Right lobe of liver (tissue), 6 donors: ENCODE data around the gene SUPT4H1. TPM values are rescaled to one million over a fixed set of nuclear protein-coding genes. Genes with fewer than 3 reads are reported as not detected.

ENCODE experiments used
- ATAC-seq, 4 donors: fragments of 200-7000 bp; cut with Tn5 transposase; one replicate each; pipeline ENCODE4 v1.9.1; 2020; ENCODE audit warnings: mild to moderate bottlenecking in 4 of 4, moderate library complexity in 4 of 4
- DNase-seq, 3 donors: peaks; one replicate each; pipeline ENCODE4 v3.0.0-alpha.2; 2020
- H3K27ac ChIP-seq, 3 donors: fragments of 200-600 bp; one replicate each; pipeline ENCODE4 v1.8.0; 2022
- H3K27me3 ChIP-seq, 2 donors: fragments of 200-600 bp; one replicate each; pipeline ENCODE4 v1.8.0; 2022
- H3K36me3 ChIP-seq, 4 donors: fragments of 200-600 bp; sonication (generic) in 1 of 4; one replicate each; pipeline versions ENCODE4 v1.5.1 to v1.8.0; 2017 to 2022; ENCODE audit warnings: control low read depth in 1 of 4
- H3K4me1 ChIP-seq, 4 donors: fragments of 200-600 bp; sonication (generic) in 1 of 4; one replicate each; pipeline versions ENCODE4 v1.5.1 to v1.8.0; 2017 to 2022; ENCODE audit warnings: control low read depth in 1 of 4
- H3K4me3 ChIP-seq, 3 donors: fragments of 200-600 bp; one replicate each; pipeline ENCODE4 v1.8.0; 2022
- H3K9me3 ChIP-seq, 4 donors: fragments of 200-600 bp; sonication (generic) in 1 of 4; one replicate each; pipeline versions ENCODE4 v1.5.1 to v1.8.0; 2017 to 2022; ENCODE audit warnings: control low read depth in 1 of 4
- CTCF ChIP-seq, 4 donors: fragments of 200-600 bp in 3 of 4; fragments of 450-650 bp in 1 of 4; IDR thresholded peaks; one replicate each; pipeline versions ENCODE4 v1.5.1 to v1.8.0; 2016 to 2022; ENCODE audit warnings: antibody characterized with exemption in 4 of 4, mild to moderate bottlenecking in 2 of 4
- POLR2A ChIP-seq: fragments of 450-650 bp; IDR thresholded peaks from one replicate; pipeline ENCODE4 v1.6.1; 2017; ENCODE audit warnings: antibody characterized with exemption, mild to moderate bottlenecking
- WGBS: methylation state at CpG from one replicate; pipeline ENCODE4 v1.1.6; 2018; ENCODE audit warnings: low coverage, low lambda C conversion rate; ENCODE audit not compliant: insufficient coverage; ENCODE audit errors: missing lambda C conversion rate; 5-methylcytosine and 5-hydroxymethylcytosine counted together
- intact Hi-C, 2 donors: fragments of 100-400 bp; cut with DNase I; formaldehyde crosslinking; loops; one replicate each; pipeline versions ENCODE4 v1.11.2 to v1.14.1; 2022
- total RNA-seq, 6 experiments: library from RNA; depleted of rRNA in 2 of 6; stranded (reverse); fragments of >200 nt in 2 of 6; fragmentation: NEBNext Ultra II Directional in 3 of 6; extraction: Animal tissue kit (Norgen Biotek cat#: 25700) in 3 of 6; gene quantifications; one replicate each; pipeline versions ENCODE4 v1.1.0 to v1.2.4, GENCODE V29; 2016 to 2023
- donor health status: DM: no; HTN: yes; CAD: no.
- donor health status: DM: no; HTN: no; CAD: no.
- donor health status: DM: no; HTN: no; CAD: no.
- donor health status: DM: no; HTN: yes; CAD: no.
- donor health status: DM: no; HTN: yes; CAD: no.

The SUPT4H1 gene
- total RNA-seq, 6 experiments from 2014 or later = 24.8 to 50.9 (median 37.0) TPM

DNA sequence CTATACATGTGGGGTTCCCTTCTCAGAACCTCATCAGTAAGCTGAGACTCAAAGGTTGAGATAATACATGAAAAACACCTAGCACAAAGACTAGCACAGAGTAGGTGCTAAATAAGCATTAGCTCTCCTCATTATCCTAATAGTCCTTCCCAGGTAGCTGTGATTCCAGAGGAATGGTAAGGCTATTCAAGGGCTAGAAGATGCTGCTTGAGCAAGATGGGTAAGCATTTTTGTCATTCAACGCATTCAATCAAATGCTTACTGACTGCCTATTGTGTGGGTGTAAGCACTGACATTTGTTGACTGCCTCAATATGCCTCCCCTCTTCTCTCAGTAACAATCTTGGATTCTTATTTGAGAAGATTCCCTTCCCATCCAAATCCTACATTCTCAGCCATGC is 4.0 kb downstream of the SUPT4H1 start:
- DNase-seq (no peak), ATAC-seq (no peak)
- WGBS = 50% methylated on average over 1 of the region's 1 CpG
- Histone ChIP-seq H3K9me3 (no peaks in the 10 kb centered on the region), H3K4me1 (peaks cover 0 to 8% (median 1%) of the 10 kb centered on the region in 4 donors), H3K27me3 (no peaks in the 10 kb centered on the region), H3K27ac (no peak overlapping the region), H3K4me3 (no peak overlapping the region), H3K36me3 (peaks cover 0 to 59% (median 36%) of the 10 kb centered on the region in 4 donors)
- intact Hi-C loops = no loop called here
- no peak for TF ChIP-seq POLR2A

DNA sequence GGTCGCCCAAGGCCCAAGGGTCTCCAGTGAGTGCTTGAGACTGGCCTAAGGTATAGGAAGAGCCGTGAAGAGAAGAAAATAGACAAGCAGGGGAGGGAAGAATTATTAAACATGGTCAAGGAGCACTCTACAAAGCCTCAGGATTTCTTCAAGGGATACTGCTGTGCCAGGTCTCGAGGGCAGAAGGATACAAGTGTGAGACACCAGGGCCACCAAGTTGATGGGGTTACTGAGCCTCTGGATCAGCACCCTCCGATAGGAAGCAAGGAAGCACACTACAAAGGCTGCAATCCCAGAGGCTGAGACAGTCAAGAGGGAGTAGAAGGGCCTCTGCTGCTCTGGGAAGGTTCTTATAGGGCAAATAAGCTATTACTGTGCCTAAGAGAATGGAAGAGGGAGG is 6.5 kb downstream of the SUPT4H1 start:
- no peak overlapping the region for H3K4me3 ChIP-seq
- intact Hi-C loops = no loop called here
- H3K27me3 ChIP-seq = no peaks in the 10 kb centered on the region
- no peaks in the 10 kb centered on the region for H3K4me1 ChIP-seq
- H3K36me3 ChIP-seq = peaks cover 0 to 55% (median 36%) of the 10 kb centered on the region in 4 donors
- no peak overlapping the region for H3K27ac ChIP-seq
- ATAC-seq (no peak), DNase-seq (no peak)
- TF ChIP-seq POLR2A (no peak), CTCF (IDR thresholded peaks at IDR 0.05) (no peak)
- WGBS = 84% methylated on average over 3 of the region's 4 CpGs
- no peaks in the 10 kb centered on the region for H3K9me3 ChIP-seq

- WGBS = no CpG with 5 or more reads among the region's 2 CpGs
- intact Hi-C loops = no loop called here
- H3K27ac ChIP-seq = peak overlapping the region in 1 of 3 donors; percentile 6
- H3K4me1 ChIP-seq = no peaks in the 10 kb centered on the region
- H3K4me3 ChIP-seq = no peak overlapping the region
- TF ChIP-seq CTCF (IDR thresholded peaks at IDR 0.05) (peak in 1 of 4 donors; percentile 6), POLR2A (no peak)
- peaks cover 0 to 48% (median 32%) of the 10 kb centered on the region in 4 donors for H3K36me3 ChIP-seq
- no peaks in the 10 kb centered on the region for H3K27me3 ChIP-seq
- H3K9me3 ChIP-seq = no peaks in the 10 kb centered on the region
- DNase-seq (no peak), ATAC-seq (peak; percentile 42 to 59 (median 53))
These were observed 7.2 kb downstream of the SUPT4H1 start for GRCh38 chr17:58344791-58345157.

GRCh38 chr17:58344047-58344790 is 7.8 kb downstream of the SUPT4H1 start:
- peak overlapping the region in 1 of 3 donors; percentile 47 for H3K27ac ChIP-seq
- TF ChIP-seq CTCF (IDR thresholded peaks at IDR 0.05) = no peak
- TF ChIP-seq POLR2A = no peak
- no peaks in the 10 kb centered on the region for H3K4me1 ChIP-seq
- 39% methylated on average over 9 of the region's 9 CpGs for WGBS
- no peak for DNase-seq
- H3K9me3 ChIP-seq = no peaks in the 10 kb centered on the region
- no peak overlapping the region for H3K4me3 ChIP-seq
- no peaks in the 10 kb centered on the region for H3K27me3 ChIP-seq
- peaks cover 0 to 43% (median 27%) of the 10 kb centered on the region in 4 donors for H3K36me3 ChIP-seq
- intact Hi-C loops = no loop called here
- ATAC-seq = peak; percentile 64 to 83 (median 74)

GRCh38 chr17:58343131-58343530 is 8.9 kb downstream of the SUPT4H1 start:
- Histone ChIP-seq H3K4me3 (no peak overlapping the region), H3K9me3 (no peaks in the 10 kb centered on the region), H3K27ac (no peak overlapping the region), H3K27me3 (no peaks in the 10 kb centered on the region), H3K4me1 (no peaks in the 10 kb centered on the region), H3K36me3 (peaks cover 0 to 32% (median 17%) of the 10 kb centered on the region in 4 donors)
- DNase-seq (no peak), ATAC-seq (no peak)
- WGBS = 73% methylated on average over 4 of the region's 4 CpGs
- intact Hi-C loops = no loop called here
- no peak for TF ChIP-seq CTCF (IDR thresholded peaks at IDR 0.05)
- no peak for TF ChIP-seq POLR2A
